ENCODE data around the gene LAMA1. TPM values are rescaled to one million over a fixed set of nuclear protein-coding genes. Genes with fewer than 3 reads are reported as not detected.

Gene LAMA1
- total and polyA plus RNA-seq, 2 of the 4 experiments (the other 2 are of a cell fraction): 10.9 to 15.5 TPM

DNA sequence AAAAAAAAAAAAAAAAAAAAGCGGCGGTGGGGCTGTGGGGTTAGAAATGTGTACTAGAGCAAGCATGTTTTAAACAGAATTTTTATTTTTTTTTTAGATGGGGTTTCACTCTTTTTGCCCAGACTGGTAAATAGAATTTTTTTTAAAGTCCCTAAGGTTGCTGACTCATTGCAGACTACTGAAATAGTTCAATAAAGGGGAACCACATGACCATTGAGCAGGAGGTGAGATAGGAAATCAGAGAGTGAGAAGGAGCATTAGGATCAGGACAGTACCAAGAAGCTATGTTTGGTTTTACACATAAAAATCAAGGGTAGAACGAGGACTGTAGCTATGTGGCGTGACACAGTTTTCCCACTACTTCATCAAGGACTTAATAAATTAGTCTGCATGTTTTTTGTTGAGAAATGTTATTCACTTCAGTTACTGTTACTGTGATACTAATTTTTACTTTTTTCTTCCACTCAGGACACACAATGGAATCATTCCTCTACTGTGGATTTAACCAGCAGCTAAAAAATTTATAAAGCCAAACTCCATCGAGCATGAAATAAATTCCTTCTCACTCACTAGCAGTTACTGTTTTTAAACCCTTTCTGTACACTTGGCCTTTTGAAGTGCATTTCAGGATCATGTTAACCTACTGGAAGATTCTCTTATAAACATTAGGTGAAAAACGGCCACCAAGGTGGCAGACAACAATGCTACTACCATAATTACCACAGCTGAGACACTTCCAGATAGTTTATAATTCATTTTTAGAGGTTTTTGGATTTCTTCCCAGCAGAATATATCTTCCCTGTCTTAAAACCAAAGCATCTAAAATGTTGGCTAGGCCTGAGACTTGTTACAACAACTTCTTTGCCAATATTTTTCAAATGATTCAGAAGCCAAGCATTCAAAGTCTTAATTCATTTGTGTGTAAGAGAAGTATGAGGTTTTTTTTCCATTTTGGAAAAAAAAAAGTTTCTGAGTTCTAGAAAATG, 33.2 kb downstream of the LAMA1 start:
- Histone ChIP-seq H3K18ac (ENCODE audit: low read depth, low read length) (peak overlapping the region; percentile 71; the same call in 1 of the 2 replicates), H3K27me3 (ENCODE audit: control insufficient read depth, insufficient read depth, low read length) (no peaks in the 10 kb centered on the region), H3K79me1 (ENCODE audit: low read depth in 1 of 2, low read length in 2 of 2) (peaks cover 0 to 3% of the 10 kb centered on the region in 2 experiments; a peak in 2 of 4 replicates), H3K23ac (ENCODE audit: low read depth, low read length) (peak overlapping the region; percentile 58; the same call in 1 of the 2 replicates), H3K4ac (ENCODE audit: low read depth, low read length) (peak overlapping the region; percentile 42; the same call in 1 of the 2 replicates), H3K9me3 (ENCODE audit: control insufficient read depth, insufficient read depth, low read length) (no peaks in the 10 kb centered on the region), H3K9ac (ENCODE audit: low read depth, low read length) (no peak overlapping the region; the same call in 1 of the 2 replicates), H3K4me2 (ENCODE audit: low read depth, low read length) (peak overlapping the region; percentile 36; the same call in 1 of the 2 replicates), H3K4me1 (ENCODE audit: control insufficient read depth, insufficient read depth, low read length) (peaks cover 2% of the 10 kb centered on the region; the same call in 1 of the 2 replicates), H4K20me1 (ENCODE audit: insufficient read depth, low read length) (no peaks in the 10 kb centered on the region), H2BK15ac (ENCODE audit: low read depth, low read length) (no peak overlapping the region), H2BK120ac (ENCODE audit: low read depth, low read length) (peak overlapping the region; percentile 81), H4K5ac (ENCODE audit: low read depth, low read length) (peak overlapping the region; percentile 12; the same call in 1 of the 2 replicates), H2AK9ac (replicated peaks; ENCODE audit: low read depth, low read length, poor library complexity) (no peak overlapping the region), H3K9me1 (ENCODE audit: insufficient read depth, low read length) (no peaks in the 10 kb centered on the region), H2BK20ac (ENCODE audit: low read depth, low read length) (peak overlapping the region; percentile 67), H2AFZ (replicated peaks; ENCODE audit: low read length, poor library complexity) (no peak overlapping the region), H3K56ac (ENCODE audit: extremely low read depth, insufficient read depth, low read length) (no peak overlapping the region), H3K14ac (replicated peaks; ENCODE audit: low read depth, low read length) (no peak overlapping the region; the same call in 1 of the 2 replicates), H2AK5ac (ENCODE audit: low read depth, low read length) (no peak overlapping the region), H3K27ac (ENCODE audit: insufficient read depth, low read length) (peak overlapping the region; percentile 64; the same call in 1 of the 2 replicates), H3K4me3 (ENCODE audit: insufficient read depth, low read depth, low read length) (no peak overlapping the region), H3K36me3 (ENCODE audit: control insufficient read depth, insufficient read depth, low read length) (no peaks in the 10 kb centered on the region), H4K91ac (ENCODE audit: insufficient read depth, low read depth, low read length) (peak overlapping the region; percentile 9; the same call in 1 of the 2 replicates), H2BK5ac (ENCODE audit: low read depth, low read length, poor library complexity, severe bottlenecking) (peak overlapping the region; percentile 95), H4K8ac (ENCODE audit: low read depth in 2 of 2, low read length in 2 of 2) (peak overlapping the region in 1 of 2 experiments; percentile 88; a peak in 2 of 4 replicates)
- dilution Hi-C loops (cut with HindIII; ENCODE audit: low sequenced_read_pairs, unreplicated experiment) (no loop called here), in situ Hi-C loops (cut with MboI; ENCODE audit: low sequenced_read_pairs) (no loop called here), intact Hi-C loops (cut with micrococcal nuclease) (loop anchor here (1.0 kb wide), 1 partner anchor 46 kb away; no protein-coding TSS in a partner anchor)
- ATAC-seq (ENCODE audit: low read depth): peak; percentile 80
- CTCF ChIA-PET: interaction anchor here (0.6 kb wide), 1 partner anchor 15 kb away, joined by 3 read pairs; no protein-coding TSS in a partner anchor
- POLR2A ChIA-PET (ENCODE audit: unreplicated experiment): no interaction called here
- BruUV-seq (replicated peaks): no TSS peak
- TF ChIP-seq NFE2L2 (IDR thresholded peaks at IDR 0.05; ENCODE audit: low read depth, low read length) (peak; percentile 75), CHD1 (IDR thresholded peaks at IDR 0.05; ENCODE audit: low read depth, low read length) (no peak), MAFK (IDR thresholded peaks at IDR 0.05; ENCODE audit: low read depth, low read length) (0 out of 2 replicates have a peak, but pooled peaks have one; percentile 7), FOS (IDR thresholded peaks at IDR 0.05; ENCODE audit: low read depth, low read length) (peak; percentile 19; the same call in 1 of the 2 replicates), RCOR1 (IDR thresholded peaks at IDR 0.05; ENCODE audit: insufficient replicate concordance, low read length) (no peak)
- TF ChIP-seq, protein P1, sequence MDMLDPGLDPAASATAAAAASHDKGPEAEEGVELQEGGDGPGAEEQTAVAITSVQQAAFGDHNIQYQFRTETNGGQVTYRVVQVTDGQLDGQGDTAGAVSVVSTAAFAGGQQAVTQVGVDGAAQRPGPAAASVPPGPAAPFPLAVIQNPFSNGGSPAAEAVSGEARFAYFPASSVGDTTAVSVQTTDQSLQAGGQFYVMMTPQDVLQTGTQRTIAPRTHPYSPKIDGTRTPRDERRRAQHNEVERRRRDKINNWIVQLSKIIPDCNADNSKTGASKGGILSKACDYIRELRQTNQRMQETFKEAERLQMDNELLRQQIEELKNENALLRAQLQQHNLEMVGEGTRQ (IDR thresholded peaks at IDR 0.05; ENCODE audit: low read depth, low read length): peak; percentile 55; the same call in 1 of the 2 replicates
- no CpG with 5 or more reads among the region's 6 CpGs for WGBS, 2 experiments (ENCODE audit: extremely low coverage in 2 of 2, insufficient read length in 1 of 2)
- peak; percentile 86 for DNase-seq
